DOHH2 (cell line): ENCODE results near the gene NKAIN2.

Experiments used
- H3F3A ChIP-seq: fragments of 200-600 bp; sonication (generic), shearing (Covaris generic); 2 replicates; pipeline ENCODE4 v1.6.0; 2016; ENCODE audit warnings: antibody characterized with exemption, mild to moderate bottlenecking; ENCODE audit not compliant: control insufficient read depth, insufficient read depth
- H3K27ac ChIP-seq: fragments of 200-600 bp; sonication (generic); 2 replicates; pipeline ENCODE4 v1.5.1; 2014; ENCODE audit warnings: low read depth, mild to moderate bottlenecking, low read length, moderate library complexity
- H3K27me3 ChIP-seq: fragments of 200-600 bp; sonication (generic); 2 replicates; pipeline ENCODE4 v1.6.1; 2014; ENCODE audit warnings: mild to moderate bottlenecking, low read length, mixed read lengths; ENCODE audit not compliant: control insufficient read depth
- H3K36me3 ChIP-seq: fragments of 200-600 bp; sonication (generic); 2 replicates; pipeline ENCODE4 v1.6.1; 2014; ENCODE audit warnings: mild to moderate bottlenecking, low read length, moderate library complexity, mixed read lengths; ENCODE audit not compliant: control insufficient read depth
- H3K4me1 ChIP-seq: fragments of 200-600 bp; sonication (generic); 2 replicates; pipeline ENCODE4 v1.6.1; 2014; ENCODE audit warnings: mild to moderate bottlenecking, low read length, mixed read lengths; ENCODE audit not compliant: control insufficient read depth
- H3K4me2 ChIP-seq: fragments of 200-600 bp; sonication (generic); 2 replicates; pipeline ENCODE4 v1.6.0; 2014; ENCODE audit warnings: mild to moderate bottlenecking, low read length, moderate library complexity
- H3K4me3 ChIP-seq: fragments of 200-600 bp; sonication (generic); 2 replicates; pipeline ENCODE4 v1.5.1; 2014; ENCODE audit warnings: mild to moderate bottlenecking, low read length, mixed read lengths
- H3K79me2 ChIP-seq: fragments of 200-600 bp; sonication (generic); 2 replicates; pipeline ENCODE4 v1.6.1; 2014; ENCODE audit warnings: mild to moderate bottlenecking, low read length, mixed read lengths; ENCODE audit not compliant: control insufficient read depth
- H3K9me2 ChIP-seq: fragments of 200-600 bp; sonication (generic); replicated peaks from 2 replicates; pipeline ENCODE4 v1.6.1; 2014; ENCODE audit warnings: mild to moderate bottlenecking, low read length, mixed read lengths; ENCODE audit not compliant: control insufficient read depth
- H3K9me3 ChIP-seq: fragments of 200-600 bp; sonication (generic); 2 replicates; pipeline ENCODE4 v1.6.1; 2014; ENCODE audit warnings: antibody characterized with exemption, low read length, mixed read lengths; ENCODE audit not compliant: control insufficient read depth, insufficient read depth
- H4K20me1 ChIP-seq: fragments of 200-600 bp; sonication (generic); 2 replicates; pipeline ENCODE4 v1.6.0; 2014; ENCODE audit warnings: low read depth, mild to moderate bottlenecking, antibody characterized with exemption, low read length, moderate library complexity; ENCODE audit not compliant: control insufficient read depth, insufficient read depth
- EZH2phosphoT487 ChIP-seq: fragments of 200-600 bp; sonication (generic); IDR thresholded peaks from 2 replicates; pipeline ENCODE4 v1.6.1; 2017; ENCODE audit warnings: borderline replicate concordance, mild to moderate bottlenecking, antibody characterized with exemption, low read length, moderate library complexity, mixed read lengths
- TF ChIP-seq, protein P1 (sequence below): fragments of 200-600 bp; sonication (generic); IDR thresholded peaks from one replicate; pipeline ENCODE4 v1.5.1; 2014; ENCODE audit warnings: antibody characterized with exemption, mild to moderate bottlenecking, low read depth, low read length; ENCODE audit not compliant: poor library complexity, severe bottlenecking

Gene NKAIN2

GRCh38 chr6:124512431-124512830, 708.8 kb downstream of the NKAIN2 start:
- Histone ChIP-seq H4K20me1 (no peaks in the 10 kb centered on the region), H3K79me2 (no peaks in the 10 kb centered on the region), H3K27me3 (no peaks in the 10 kb centered on the region), H3K36me3 (no peaks in the 10 kb centered on the region), H3K4me2 (no peak overlapping the region), H3K9me3 (no peaks in the 10 kb centered on the region), H3K27ac (no peak overlapping the region), H3K4me1 (no peaks in the 10 kb centered on the region), H3F3A (no peaks in the 10 kb centered on the region), H3K9me2 (no peaks in the 10 kb centered on the region), H3K4me3 (no peak overlapping the region)
- TF ChIP-seq EZH2phosphoT487: no peak
- TF ChIP-seq, protein P1, sequence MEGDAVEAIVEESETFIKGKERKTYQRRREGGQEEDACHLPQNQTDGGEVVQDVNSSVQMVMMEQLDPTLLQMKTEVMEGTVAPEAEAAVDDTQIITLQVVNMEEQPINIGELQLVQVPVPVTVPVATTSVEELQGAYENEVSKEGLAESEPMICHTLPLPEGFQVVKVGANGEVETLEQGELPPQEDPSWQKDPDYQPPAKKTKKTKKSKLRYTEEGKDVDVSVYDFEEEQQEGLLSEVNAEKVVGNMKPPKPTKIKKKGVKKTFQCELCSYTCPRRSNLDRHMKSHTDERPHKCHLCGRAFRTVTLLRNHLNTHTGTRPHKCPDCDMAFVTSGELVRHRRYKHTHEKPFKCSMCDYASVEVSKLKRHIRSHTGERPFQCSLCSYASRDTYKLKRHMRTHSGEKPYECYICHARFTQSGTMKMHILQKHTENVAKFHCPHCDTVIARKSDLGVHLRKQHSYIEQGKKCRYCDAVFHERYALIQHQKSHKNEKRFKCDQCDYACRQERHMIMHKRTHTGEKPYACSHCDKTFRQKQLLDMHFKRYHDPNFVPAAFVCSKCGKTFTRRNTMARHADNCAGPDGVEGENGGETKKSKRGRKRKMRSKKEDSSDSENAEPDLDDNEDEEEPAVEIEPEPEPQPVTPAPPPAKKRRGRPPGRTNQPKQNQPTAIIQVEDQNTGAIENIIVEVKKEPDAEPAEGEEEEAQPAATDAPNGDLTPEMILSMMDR: no peak

DNA sequence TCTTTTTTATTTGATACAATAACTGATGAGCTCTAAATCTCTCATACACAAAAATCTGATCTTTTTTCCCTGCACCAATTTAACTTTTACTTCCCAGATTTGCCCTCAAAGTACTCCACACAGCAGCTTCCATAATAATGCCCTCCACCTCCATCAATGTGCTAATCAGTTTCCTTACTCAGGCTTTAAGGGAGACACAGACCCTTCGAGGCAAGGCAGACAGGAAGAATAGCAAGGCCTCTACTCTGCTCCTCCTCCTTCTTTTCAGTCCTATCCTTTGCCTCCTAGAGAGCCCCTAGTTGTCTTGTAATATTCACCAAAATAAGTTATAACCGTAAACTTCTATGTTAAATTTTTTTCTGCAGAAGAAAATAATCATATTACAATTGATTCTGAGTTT, 713.7 kb downstream of the NKAIN2 start:
- no peak for TF ChIP-seq EZH2phosphoT487
- TF ChIP-seq, protein P1: no peak
- no peak overlapping the region for H3K27ac ChIP-seq
- no peak overlapping the region for H3K4me2 ChIP-seq
- no peaks in the 10 kb centered on the region for H3F3A ChIP-seq
- no peaks in the 10 kb centered on the region; the same call in 1 of the 2 replicates for H3K9me2 ChIP-seq
- H4K20me1 ChIP-seq: no peaks in the 10 kb centered on the region
- H3K27me3 ChIP-seq: no peaks in the 10 kb centered on the region
- H3K4me1 ChIP-seq: no peaks in the 10 kb centered on the region
- no peaks in the 10 kb centered on the region for H3K79me2 ChIP-seq
- H3K36me3 ChIP-seq: no peaks in the 10 kb centered on the region
- H3K4me3 ChIP-seq: no peak overlapping the region
- no peaks in the 10 kb centered on the region for H3K9me3 ChIP-seq

DNA sequence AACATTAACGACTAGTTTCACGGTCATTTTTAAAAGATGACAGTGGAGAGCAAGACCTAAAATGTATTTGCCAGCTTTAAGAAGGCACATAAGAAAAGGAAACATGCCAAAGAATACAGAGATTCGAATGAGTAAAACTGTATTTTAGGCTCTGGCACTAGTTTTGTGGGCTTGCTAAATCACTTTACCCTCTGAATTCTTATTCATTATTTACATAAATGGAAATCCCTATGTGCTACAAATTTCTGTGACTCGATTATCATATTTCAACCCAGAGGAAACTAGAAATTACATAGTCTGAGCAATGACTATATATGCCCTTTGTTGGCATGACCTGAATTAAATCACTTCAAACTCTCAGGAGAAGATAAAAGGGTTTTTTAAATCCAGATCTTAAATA, 716.8 kb downstream of the NKAIN2 start:
- Histone ChIP-seq H3K4me1 (no peaks in the 10 kb centered on the region), H3K27me3 (no peaks in the 10 kb centered on the region), H3K9me2 (no peaks in the 10 kb centered on the region; the same call in 1 of the 2 replicates), H3K36me3 (no peaks in the 10 kb centered on the region), H3K4me3 (no peak overlapping the region), H3K27ac (no peak overlapping the region), H4K20me1 (no peaks in the 10 kb centered on the region), H3K79me2 (no peaks in the 10 kb centered on the region), H3F3A (no peaks in the 10 kb centered on the region), H3K4me2 (no peak overlapping the region), H3K9me3 (no peaks in the 10 kb centered on the region)
- TF ChIP-seq, protein P1: no peak
- no peak for TF ChIP-seq EZH2phosphoT487

- Histone ChIP-seq H3K4me3 (no peak overlapping the region), H3F3A (no peaks in the 10 kb centered on the region), H3K79me2 (no peaks in the 10 kb centered on the region), H3K4me1 (no peaks in the 10 kb centered on the region), H4K20me1 (no peaks in the 10 kb centered on the region), H3K9me3 (no peaks in the 10 kb centered on the region), H3K27me3 (no peaks in the 10 kb centered on the region), H3K36me3 (no peaks in the 10 kb centered on the region), H3K4me2 (no peak overlapping the region), H3K9me2 (no peaks in the 10 kb centered on the region; the same call in 1 of the 2 replicates), H3K27ac (no peak overlapping the region)
- TF ChIP-seq, protein P1: no peak
- no peak for TF ChIP-seq EZH2phosphoT487
Measured at GRCh38 chr6:124522335-124522734, 718.7 kb downstream of the NKAIN2 start.
